Progenitor cell of endocrine pancreas (in vitro differentiated cells): ENCODE measurements around the gene PLOD3. TPM values are rescaled to one million over a fixed set of nuclear protein-coding genes. Genes with fewer than 3 reads are reported as not detected.
"Not testable (repeated sequence)": the region's sequence is repeated elsewhere in the genome, so short reads cannot be mapped to it uniquely, and the experiment has no call there.

Experiments
- DNase-seq: peaks from one replicate; pipeline ENCODE4 v3.0.0; 2021; ENCODE audit warnings: low spot score; ENCODE audit not compliant: unreplicated experiment
- H3K27ac Mint-ChIP-seq: 2 replicates; pipeline ENCODE4 v1.8.0; 2021; ENCODE audit warnings: mild to moderate bottlenecking, moderate library complexity, mixed read lengths
- H3K27me3 Mint-ChIP-seq: 2 replicates; pipeline ENCODE4 v1.8.0; 2021; ENCODE audit warnings: mixed read lengths
- H3K36me3 Mint-ChIP-seq: 2 replicates; pipeline ENCODE4 v1.8.0; 2022; ENCODE audit warnings: mixed read lengths; ENCODE audit not compliant: insufficient read depth
- H3K4me1 Mint-ChIP-seq: 2 replicates; pipeline ENCODE4 v1.8.0; 2021; ENCODE audit warnings: low read depth, mixed read lengths
- H3K4me3 Mint-ChIP-seq: 2 replicates; pipeline ENCODE4 v1.8.0; 2021; ENCODE audit warnings: low read depth, mild to moderate bottlenecking, moderate library complexity, mixed read lengths
- H3K9me3 Mint-ChIP-seq: 2 replicates; pipeline ENCODE4 v1.8.0; 2021; ENCODE audit warnings: low read depth, mixed read lengths
- total RNA-seq: library from RNA; stranded (reverse); gene quantifications from 2 replicates; pipeline ENCODE4 v1.2.1, GENCODE V29; 2021
- TF ChIP-seq, protein P1 (sequence below): fragments of 200-600 bp; sonication (generic); IDR thresholded peaks from one replicate; pipeline ENCODE4 v1.5.0; 2021; ENCODE audit warnings: antibody characterized with exemption, mild to moderate bottlenecking; ENCODE audit not compliant: unreplicated experiment

PLOD3 gene
- total RNA-seq, 1 donor from 2014 or later: 89.8 TPM

DNA sequence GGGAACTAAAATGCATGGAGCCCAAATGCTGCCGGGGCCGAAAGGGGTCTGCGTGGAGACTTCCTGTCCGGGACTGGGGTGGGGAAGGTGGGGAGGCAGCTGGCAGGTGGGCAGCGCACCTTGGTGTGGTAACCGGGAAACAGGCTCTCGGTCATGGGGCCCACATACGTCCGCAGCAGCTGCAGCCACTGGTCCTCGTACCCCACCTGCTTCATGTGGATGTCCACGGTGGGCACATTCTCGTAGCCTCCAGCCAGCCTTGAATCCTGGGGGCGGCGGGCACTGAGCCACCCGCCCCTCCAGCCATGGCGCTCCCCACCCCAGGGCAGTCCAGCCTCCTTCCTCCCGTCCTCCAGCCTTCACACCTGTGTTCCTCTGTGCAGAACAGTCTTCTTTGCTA, 9.9 kb downstream of the PLOD3 start:
- no peaks in the 10 kb centered on the region for H3K9me3 Mint-ChIP-seq
- H3K27ac Mint-ChIP-seq: no peak overlapping the region
- H3K36me3 Mint-ChIP-seq: peaks cover 11% of the 10 kb centered on the region
- no peaks in the 10 kb centered on the region for H3K4me1 Mint-ChIP-seq
- peaks cover 17% of the 10 kb centered on the region for H3K27me3 Mint-ChIP-seq
- no peak for DNase-seq
- H3K4me3 Mint-ChIP-seq: no peak overlapping the region
- TF ChIP-seq, protein P1, sequence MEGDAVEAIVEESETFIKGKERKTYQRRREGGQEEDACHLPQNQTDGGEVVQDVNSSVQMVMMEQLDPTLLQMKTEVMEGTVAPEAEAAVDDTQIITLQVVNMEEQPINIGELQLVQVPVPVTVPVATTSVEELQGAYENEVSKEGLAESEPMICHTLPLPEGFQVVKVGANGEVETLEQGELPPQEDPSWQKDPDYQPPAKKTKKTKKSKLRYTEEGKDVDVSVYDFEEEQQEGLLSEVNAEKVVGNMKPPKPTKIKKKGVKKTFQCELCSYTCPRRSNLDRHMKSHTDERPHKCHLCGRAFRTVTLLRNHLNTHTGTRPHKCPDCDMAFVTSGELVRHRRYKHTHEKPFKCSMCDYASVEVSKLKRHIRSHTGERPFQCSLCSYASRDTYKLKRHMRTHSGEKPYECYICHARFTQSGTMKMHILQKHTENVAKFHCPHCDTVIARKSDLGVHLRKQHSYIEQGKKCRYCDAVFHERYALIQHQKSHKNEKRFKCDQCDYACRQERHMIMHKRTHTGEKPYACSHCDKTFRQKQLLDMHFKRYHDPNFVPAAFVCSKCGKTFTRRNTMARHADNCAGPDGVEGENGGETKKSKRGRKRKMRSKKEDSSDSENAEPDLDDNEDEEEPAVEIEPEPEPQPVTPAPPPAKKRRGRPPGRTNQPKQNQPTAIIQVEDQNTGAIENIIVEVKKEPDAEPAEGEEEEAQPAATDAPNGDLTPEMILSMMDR: no peak

- Mint-ChIP-seq H3K4me3 (no peak overlapping the region), H3K27ac (no peak overlapping the region), H3K4me1 (no peaks in the 10 kb centered on the region), H3K36me3 (peaks cover 11% of the 10 kb centered on the region), H3K9me3 (no peaks in the 10 kb centered on the region), H3K27me3 (peaks cover 20% of the 10 kb centered on the region)
- TF ChIP-seq, protein P1: no peak
- no peak for DNase-seq
Measured at GRCh38 chr7:101206665-101207042, 10.7 kb downstream of the PLOD3 start.

DNA sequence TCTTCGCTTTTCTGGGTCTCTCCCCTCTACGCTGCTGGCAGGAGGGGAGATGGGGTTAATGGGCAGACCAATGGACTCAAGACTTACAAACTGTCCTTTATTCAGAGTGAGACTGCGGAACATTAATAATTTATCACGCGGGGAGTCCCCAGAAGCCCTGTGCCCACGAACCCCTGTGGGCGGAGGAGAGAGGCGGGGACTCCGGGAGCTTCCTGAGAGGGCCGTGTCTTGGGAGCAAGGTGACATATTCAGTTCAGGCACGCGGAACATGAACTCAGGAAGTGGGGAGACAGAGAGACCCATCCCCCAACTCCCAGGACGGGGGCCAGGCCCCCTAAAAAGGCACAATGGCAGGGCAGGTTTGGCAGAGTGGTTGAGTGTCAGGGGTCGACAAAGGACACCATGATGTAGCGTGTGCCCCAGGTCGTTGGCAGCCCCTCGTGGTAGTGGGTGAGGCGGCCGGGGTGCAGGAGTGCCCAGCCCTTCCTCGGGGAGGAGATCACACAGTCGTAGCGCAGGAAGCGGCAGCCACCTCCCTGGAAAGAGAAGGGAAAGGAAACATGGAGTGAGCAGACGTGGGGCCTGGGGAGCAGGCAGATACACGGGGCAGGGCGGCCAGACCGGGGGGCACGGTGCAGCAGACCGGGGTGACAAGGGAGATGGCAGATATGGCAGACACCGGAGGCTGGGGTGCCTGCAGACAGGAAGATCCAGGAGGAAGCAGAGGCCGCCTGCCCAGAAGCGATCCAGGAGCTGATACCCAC, 11.3 kb downstream of the PLOD3 start:
- no peak overlapping the region for H3K27ac Mint-ChIP-seq
- H3K27me3 Mint-ChIP-seq: peaks cover 26% of the 10 kb centered on the region
- no peak for DNase-seq
- TF ChIP-seq, protein P1: no peak
- peaks cover 10% of the 10 kb centered on the region for H3K36me3 Mint-ChIP-seq
- H3K4me1 Mint-ChIP-seq: no peaks in the 10 kb centered on the region
- no peaks in the 10 kb centered on the region for H3K9me3 Mint-ChIP-seq
- H3K4me3 Mint-ChIP-seq: no peak overlapping the region

GRCh38 chr7:101203740-101204738, 13.3 kb downstream of the PLOD3 start:
- H3K27ac Mint-ChIP-seq, H3K4me3 Mint-ChIP-seq, DNase-seq, H3K9me3 Mint-ChIP-seq, H3K36me3 Mint-ChIP-seq, H3K4me1 Mint-ChIP-seq: not testable (repeated sequence)
- H3K27me3 Mint-ChIP-seq: peaks cover 39% of the 10 kb centered on the region

DNA sequence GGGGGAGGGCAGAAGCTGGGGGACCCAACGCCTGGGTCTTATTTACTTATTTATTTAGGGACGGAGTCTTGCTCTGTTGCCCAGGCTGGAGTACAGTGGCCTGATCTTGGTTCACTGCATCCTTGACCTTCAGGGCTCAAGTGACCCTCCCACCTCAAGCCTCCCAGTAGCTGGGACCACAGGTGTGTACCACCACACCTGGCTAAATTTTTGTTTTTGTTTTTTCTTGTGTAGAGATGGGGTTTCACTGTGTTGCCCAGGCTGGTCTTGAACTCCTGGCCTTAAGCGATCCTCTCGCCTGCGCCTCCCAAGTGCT, 14.8 kb downstream of the PLOD3 start:
- no peak overlapping the region for H3K27ac Mint-ChIP-seq
- H3K36me3 Mint-ChIP-seq: peaks cover 3% of the 10 kb centered on the region
- DNase-seq: no peak
- peaks cover 6% of the 10 kb centered on the region for H3K4me1 Mint-ChIP-seq
- TF ChIP-seq, protein P1: no peak
- H3K4me3 Mint-ChIP-seq: no peak overlapping the region
- peaks cover 42% of the 10 kb centered on the region for H3K27me3 Mint-ChIP-seq
- H3K9me3 Mint-ChIP-seq: no peaks in the 10 kb centered on the region
